Astrocyte (in vitro differentiated cells and primary cell): ENCODE measurements around the gene JAKMIP3. TPM values are rescaled to one million over a fixed set of nuclear protein-coding genes. Genes with fewer than 3 reads are reported as not detected.

Experiments used
- DNase-seq: peaks from one replicate; pipeline ENCODE4 v3.0.0-alpha.2; 2010; ENCODE audit warnings: low read depth
- FAIRE-seq: peaks from 2 replicates; lab custom pipeline; 2011; peaks lifted over from hg19 to GRCh38; lab: Jason Lieb, UNC
- H2AFZ ChIP-seq: 2 replicates; pipeline ENCODE4 v1.6.0; 2012; ENCODE audit warnings: low read depth, low read length, inconsistent platforms
- H3K27ac ChIP-seq: 2 replicates; pipeline ENCODE4 v1.5.1; 2011; ENCODE audit warnings: low read depth, low read length, inconsistent platforms
- H3K27me3 ChIP-seq: 2 replicates; pipeline ENCODE4 v1.6.0; 2011; ENCODE audit warnings: low read length, inconsistent platforms; ENCODE audit not compliant: insufficient read depth
- H3K36me3 ChIP-seq: 2 replicates; pipeline ENCODE4 v1.5.1; 2011; ENCODE audit warnings: low read length, inconsistent platforms; ENCODE audit not compliant: insufficient read depth
- H3K4me1 ChIP-seq: 2 replicates; pipeline ENCODE4 v1.5.1; 2011; ENCODE audit warnings: low read length, inconsistent platforms; ENCODE audit not compliant: insufficient read depth
- H3K4me2 ChIP-seq: 2 replicates; pipeline ENCODE4 v1.6.0; 2012; ENCODE audit warnings: low read length, inconsistent platforms
- H3K4me3 ChIP-seq: 2 replicates; pipeline ENCODE4 v1.5.1; 2011; ENCODE audit warnings: low read depth, mild to moderate bottlenecking, low read length, inconsistent platforms; ENCODE audit not compliant: insufficient read depth
- H3K79me2 ChIP-seq: 2 replicates; pipeline ENCODE4 v1.6.0; 2012; ENCODE audit warnings: mild to moderate bottlenecking, low read length, inconsistent platforms; ENCODE audit not compliant: insufficient read depth
- H3K9ac ChIP-seq: 2 replicates; pipeline ENCODE4 v1.6.0; 2012; ENCODE audit warnings: mild to moderate bottlenecking, low read length, inconsistent platforms
- H3K9me3 ChIP-seq: 2 replicates; pipeline ENCODE4 v1.5.1; 2012; ENCODE audit warnings: low read depth, mild to moderate bottlenecking, low read length, inconsistent platforms; ENCODE audit not compliant: insufficient read depth
- H4K20me1 ChIP-seq: 2 replicates; pipeline ENCODE4 v1.6.0; 2012; ENCODE audit warnings: low read length, inconsistent platforms; ENCODE audit not compliant: insufficient read depth
- H3K27ac Mint-ChIP-seq: one replicate; pipeline ENCODE4 v1.8.0; 2021; ENCODE audit warnings: mild to moderate bottlenecking, mixed read lengths; ENCODE audit not compliant: unreplicated experiment
- H3K27me3 Mint-ChIP-seq: one replicate; pipeline ENCODE4 v1.8.0; 2021; ENCODE audit warnings: low read depth, mixed read lengths; ENCODE audit not compliant: unreplicated experiment
- H3K36me3 Mint-ChIP-seq: one replicate; pipeline ENCODE4 v1.8.0; 2021; ENCODE audit warnings: low read depth, mixed read lengths; ENCODE audit not compliant: unreplicated experiment
- H3K4me1 Mint-ChIP-seq: one replicate; pipeline ENCODE4 v1.8.0; 2021; ENCODE audit warnings: low read depth, mixed read lengths; ENCODE audit not compliant: unreplicated experiment
- H3K4me3 Mint-ChIP-seq: one replicate; pipeline ENCODE4 v1.8.0; 2021; ENCODE audit warnings: mild to moderate bottlenecking, moderate library complexity, mixed read lengths; ENCODE audit not compliant: unreplicated experiment
- H3K9me3 Mint-ChIP-seq: one replicate; pipeline ENCODE4 v1.8.0; 2021; ENCODE audit warnings: mild to moderate bottlenecking, mixed read lengths; ENCODE audit not compliant: unreplicated experiment
- CTCF ChIP-seq: IDR thresholded peaks from 2 replicates; pipeline ENCODE4 v1.5.1; 2011; ENCODE audit warnings: low read depth, mild to moderate bottlenecking, inconsistent platforms, low read length, moderate library complexity; ENCODE audit not compliant: insufficient read depth
- EZH2 ChIP-seq: IDR thresholded peaks from 2 replicates; pipeline ENCODE4 v1.6.1; 2012; ENCODE audit warnings: mild to moderate bottlenecking, low read length, inconsistent platforms; ENCODE audit not compliant: insufficient read depth
- total RNA-seq: library from RNA; stranded (reverse); gene quantifications from 2 replicates; pipeline ENCODE4 v1.2.1, GENCODE V29; 2021

JAKMIP3 gene
- total RNA-seq, 1 donor from 2014 or later = 0.54 TPM

DNA sequence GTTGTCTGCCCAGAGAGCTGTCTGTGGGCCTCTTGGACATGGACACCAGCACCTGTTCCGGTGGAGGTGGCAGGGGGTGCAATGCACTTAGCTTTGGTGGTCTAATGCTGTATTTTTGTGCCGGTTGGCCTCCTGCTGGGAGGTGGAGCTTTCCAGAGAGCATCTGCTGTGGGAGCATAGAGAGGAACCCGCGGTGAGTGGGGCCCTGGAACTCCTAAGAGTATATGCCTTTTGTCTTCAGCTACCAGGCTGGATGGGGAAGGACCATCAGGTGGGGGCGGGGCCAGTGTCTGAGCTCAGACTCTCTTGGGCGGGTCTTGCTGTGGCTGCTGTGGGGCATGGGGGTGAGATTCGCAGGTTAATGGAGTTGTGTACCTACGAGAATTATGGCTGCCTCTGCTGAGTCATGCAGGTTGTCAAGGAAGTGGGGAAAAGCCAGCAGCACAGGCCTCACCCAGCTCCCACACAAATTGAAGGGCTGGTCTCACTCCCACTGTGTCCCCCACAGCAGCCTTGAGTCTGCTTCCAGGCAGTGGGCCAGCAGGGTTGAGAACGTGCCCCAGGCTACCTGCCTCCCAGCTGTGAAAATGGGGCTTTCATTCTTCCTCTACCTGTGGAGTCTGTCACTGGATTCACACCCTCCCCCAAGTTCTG is 29.0 kb downstream of the JAKMIP3 start:
- H3K27ac Mint-ChIP-seq = no peak overlapping the region
- TF ChIP-seq EZH2 (no peak), CTCF (no peak)
- Histone ChIP-seq H2AFZ (no peak overlapping the region), H3K4me3 (no peak overlapping the region), H3K9ac (no peak overlapping the region), H3K27me3 (no peaks in the 10 kb centered on the region), H3K4me1 (no peaks in the 10 kb centered on the region), H3K27ac (no peak overlapping the region), H3K9me3 (no peaks in the 10 kb centered on the region), H4K20me1 (no peaks in the 10 kb centered on the region), H3K4me2 (no peak overlapping the region), H3K79me2 (no peaks in the 10 kb centered on the region), H3K36me3 (no peaks in the 10 kb centered on the region)
- DNase-seq = no peak
- peaks cover 11% of the 10 kb centered on the region for H3K4me1 Mint-ChIP-seq
- H3K4me3 Mint-ChIP-seq = no peak overlapping the region
- H3K36me3 Mint-ChIP-seq = peaks cover 4% of the 10 kb centered on the region
- peaks cover 14% of the 10 kb centered on the region for H3K9me3 Mint-ChIP-seq
- FAIRE-seq = no peak
- peaks cover 48% of the 10 kb centered on the region for H3K27me3 Mint-ChIP-seq

GRCh38 chr10:132095403-132096113 is 29.8 kb downstream of the JAKMIP3 start:
- DNase-seq = no peak
- Histone ChIP-seq H3K27ac (no peak overlapping the region), H3K4me3 (no peak overlapping the region), H3K36me3 (no peaks in the 10 kb centered on the region), H2AFZ (no peak overlapping the region), H3K9me3 (no peaks in the 10 kb centered on the region), H3K27me3 (no peaks in the 10 kb centered on the region), H3K79me2 (no peaks in the 10 kb centered on the region), H3K9ac (no peak overlapping the region), H4K20me1 (no peaks in the 10 kb centered on the region), H3K4me2 (no peak overlapping the region), H3K4me1 (no peaks in the 10 kb centered on the region)
- Mint-ChIP-seq H3K4me1 (peaks cover 11% of the 10 kb centered on the region), H3K27me3 (peaks cover 43% of the 10 kb centered on the region), H3K9me3 (peaks cover 11% of the 10 kb centered on the region), H3K4me3 (no peak overlapping the region), H3K27ac (peak overlapping the region; percentile 14), H3K36me3 (peaks cover 4% of the 10 kb centered on the region)
- TF ChIP-seq CTCF (no peak), EZH2 (no peak)
- FAIRE-seq = no peak

DNA sequence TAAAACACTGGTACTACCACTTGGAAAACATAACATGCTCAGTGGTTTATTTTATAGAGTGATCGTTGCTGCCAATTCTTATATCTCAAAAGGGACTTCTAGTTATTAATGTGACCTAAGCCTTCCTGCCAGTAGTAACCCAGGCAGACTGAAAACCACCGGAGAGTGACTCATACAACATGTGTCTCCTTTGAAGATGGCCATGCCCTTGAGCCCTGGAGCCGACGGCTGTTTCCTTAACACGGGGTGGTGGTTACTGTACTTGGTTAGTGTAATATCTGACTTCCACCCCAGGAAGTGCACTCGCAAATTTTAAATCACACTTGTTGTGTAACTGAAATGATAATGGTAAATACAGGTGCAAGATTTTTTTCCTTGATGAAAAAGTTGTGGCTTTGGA is 30.5 kb downstream of the JAKMIP3 start:
- Histone ChIP-seq H3K9me3 (no peaks in the 10 kb centered on the region), H3K79me2 (no peaks in the 10 kb centered on the region), H3K27me3 (no peaks in the 10 kb centered on the region), H2AFZ (no peak overlapping the region), H3K4me3 (no peak overlapping the region), H4K20me1 (no peaks in the 10 kb centered on the region), H3K36me3 (no peaks in the 10 kb centered on the region), H3K4me2 (no peak overlapping the region), H3K9ac (no peak overlapping the region), H3K27ac (no peak overlapping the region), H3K4me1 (no peaks in the 10 kb centered on the region)
- Mint-ChIP-seq H3K9me3 (peaks cover 8% of the 10 kb centered on the region), H3K27ac (no peak overlapping the region), H3K27me3 (peaks cover 43% of the 10 kb centered on the region), H3K4me1 (peaks cover 11% of the 10 kb centered on the region), H3K4me3 (no peak overlapping the region), H3K36me3 (peaks cover 4% of the 10 kb centered on the region)
- peak; percentile 22 for DNase-seq
- TF ChIP-seq EZH2 = no peak
- TF ChIP-seq CTCF = no peak
- FAIRE-seq = no peak
